Head of caudate nucleus (tissue), 42 donors: ENCODE measurements around the gene TECTA.
"Not testable (repeated sequence)": the region's sequence is repeated elsewhere in the genome, so short reads cannot be mapped to it uniquely, and the experiment has no call there.

Source experiments
- DNase-seq, 42 donors: peaks; one replicate each; pipeline versions ENCODE4 v3.0.0 to v3.0.0-alpha.2; 2020 to 2021; ENCODE audit warnings: mixed read lengths in 7 of 42
- intact Hi-C: fragments of 100-400 bp; cut with DNase I; formaldehyde crosslinking; loops from one replicate; pipeline ENCODE4 v1.15.0; 2022

TECTA gene

DNA sequence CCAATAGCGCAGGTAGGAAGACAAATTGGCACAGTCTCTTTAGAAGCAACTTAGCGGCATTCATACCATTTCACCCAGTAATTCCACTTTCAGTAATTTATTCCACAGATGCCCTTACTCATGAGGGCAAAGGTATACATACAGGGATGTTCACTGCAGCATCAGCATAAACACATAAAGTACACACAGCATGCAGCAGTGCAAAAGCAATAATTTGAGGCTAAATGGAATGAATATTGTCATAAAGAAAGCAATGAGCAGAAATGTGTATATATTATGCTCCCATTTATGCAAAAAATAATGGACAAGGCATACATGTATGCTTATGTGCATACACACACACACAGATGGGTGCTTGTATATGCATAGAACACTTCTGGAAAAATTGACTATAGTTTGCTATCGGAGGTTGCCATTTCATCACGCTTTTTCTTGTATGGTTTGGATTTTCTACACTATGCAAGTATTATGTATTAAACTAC, 50.2 kb downstream of the TECTA start:
- DNase-seq, result no peak
- intact Hi-C loops, result no loop called here

DNA sequence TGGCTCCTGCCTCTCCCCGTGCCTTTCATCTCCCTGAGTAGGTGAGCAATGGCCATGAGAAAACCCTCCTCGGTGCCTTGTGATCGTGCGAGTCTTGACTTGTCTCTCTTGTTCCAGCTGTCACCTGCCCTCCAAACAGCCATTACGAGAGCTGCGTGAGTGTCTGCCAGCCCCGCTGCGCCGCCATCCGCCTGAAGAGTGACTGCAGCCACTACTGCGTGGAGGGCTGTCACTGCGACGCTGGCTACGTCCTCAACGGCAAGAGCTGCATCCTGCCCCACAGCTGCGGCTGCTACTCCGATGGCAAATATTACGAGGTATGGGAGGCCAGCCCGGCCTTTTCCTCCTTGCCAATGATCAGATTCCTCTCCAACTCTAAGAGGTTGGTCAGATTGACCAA, 51.7 kb downstream of the TECTA start:
- DNase-seq, result no peak
- intact Hi-C loops, result no loop called here

DNA sequence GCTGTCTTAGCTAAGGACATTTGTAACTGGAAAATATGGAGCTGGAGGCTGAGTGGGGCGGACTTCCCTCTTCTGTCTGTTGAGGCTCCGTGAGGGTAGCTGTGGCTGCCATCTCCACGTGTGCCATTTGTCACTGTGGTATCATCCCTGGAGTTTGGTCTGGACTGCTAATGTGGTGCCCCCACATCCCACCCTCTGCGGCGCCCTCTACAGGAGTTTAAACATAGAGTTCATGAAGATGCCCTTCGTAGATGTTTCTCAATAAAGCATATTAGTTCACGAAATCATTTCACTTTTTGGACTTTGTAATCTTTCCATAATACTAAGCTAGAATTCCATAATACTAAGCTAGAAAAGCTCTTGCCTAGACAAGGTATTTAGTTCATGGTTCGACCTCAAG, 52.4 kb downstream of the TECTA start:
- intact Hi-C loops, result no loop called here
- DNase-seq, result no peak

DNA sequence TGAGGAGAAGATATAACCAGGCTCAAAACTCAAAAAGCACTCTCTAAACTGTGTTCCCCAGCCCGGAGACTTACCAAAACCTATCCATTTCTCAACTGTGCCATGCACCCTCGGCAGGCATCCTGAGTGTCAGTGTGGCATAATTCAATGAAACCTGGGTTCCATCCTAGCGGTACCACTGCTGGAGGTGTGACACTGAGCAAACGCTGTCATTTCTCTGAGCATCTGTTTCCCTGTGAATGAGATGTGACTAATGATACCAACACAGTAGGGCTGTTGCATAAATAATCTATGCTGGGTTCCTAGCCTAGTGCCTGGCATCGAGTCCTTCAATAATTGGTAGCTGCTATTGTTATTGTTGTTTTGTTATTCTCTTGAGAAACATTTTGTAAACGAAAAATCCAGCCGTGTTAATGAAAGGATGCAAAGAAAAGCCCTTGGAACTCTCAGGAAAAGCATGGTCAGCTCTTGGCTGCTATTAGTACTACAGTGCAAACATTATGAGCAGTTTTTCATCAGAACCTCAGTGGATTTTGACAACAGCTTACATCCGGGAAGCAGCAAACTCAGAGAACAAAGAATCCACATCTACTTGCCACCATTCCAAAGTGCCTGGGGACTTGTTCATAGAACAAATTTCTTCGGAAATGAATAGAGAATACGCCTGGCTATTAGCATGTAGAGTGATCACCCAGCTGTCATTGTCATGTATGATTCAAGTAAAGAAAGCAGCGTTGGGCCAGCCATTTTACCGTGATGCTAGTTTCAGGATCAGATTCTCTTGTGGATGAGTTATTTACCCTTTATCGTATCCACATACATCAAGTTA, 53.7 kb downstream of the TECTA start:
- DNase-seq, result no peak
- intact Hi-C loops, result no loop called here

DNA sequence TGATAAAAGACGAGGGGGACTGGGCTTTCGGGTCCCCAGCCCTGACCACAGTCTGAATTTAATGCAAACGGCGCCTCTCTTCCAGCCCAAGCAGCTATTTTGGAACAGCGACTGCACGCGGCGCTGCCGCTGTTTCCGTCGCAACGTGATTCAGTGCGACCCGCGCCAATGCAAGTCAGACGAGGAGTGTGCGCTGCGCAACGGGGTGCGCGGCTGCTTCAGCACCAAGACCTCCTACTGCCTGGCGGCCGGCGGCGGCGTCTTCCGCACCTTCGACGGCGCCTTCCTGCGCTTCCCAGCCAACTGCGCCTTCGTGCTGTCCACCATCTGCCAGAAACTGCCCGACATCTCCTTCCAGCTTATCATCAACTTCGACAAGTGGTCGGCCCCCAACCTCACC, 56.7 kb downstream of the TECTA start:
- intact Hi-C loops, result no loop called here
- DNase-seq, result no peak

DNA sequence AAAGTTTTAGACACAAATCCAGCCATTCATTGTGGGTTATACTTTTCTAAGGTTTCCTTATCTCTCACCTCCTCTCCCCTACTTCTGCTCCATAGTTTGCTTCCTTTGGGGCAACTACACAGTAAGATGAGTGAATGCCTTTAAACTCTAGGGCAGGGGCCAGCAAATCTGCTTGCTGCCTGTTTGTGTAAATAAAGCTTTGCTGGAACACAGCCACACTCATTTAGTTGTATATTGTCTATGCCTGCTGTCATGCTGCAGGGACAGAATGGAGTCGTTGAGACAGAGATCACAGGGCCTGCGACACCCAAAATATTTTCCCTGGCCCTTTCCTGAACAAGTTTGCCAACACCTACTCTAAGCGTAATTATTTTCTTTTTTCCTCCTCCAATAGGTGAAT, 58.7 kb downstream of the TECTA start:
- intact Hi-C loops, result no loop called here
- DNase-seq, result no peak

DNA sequence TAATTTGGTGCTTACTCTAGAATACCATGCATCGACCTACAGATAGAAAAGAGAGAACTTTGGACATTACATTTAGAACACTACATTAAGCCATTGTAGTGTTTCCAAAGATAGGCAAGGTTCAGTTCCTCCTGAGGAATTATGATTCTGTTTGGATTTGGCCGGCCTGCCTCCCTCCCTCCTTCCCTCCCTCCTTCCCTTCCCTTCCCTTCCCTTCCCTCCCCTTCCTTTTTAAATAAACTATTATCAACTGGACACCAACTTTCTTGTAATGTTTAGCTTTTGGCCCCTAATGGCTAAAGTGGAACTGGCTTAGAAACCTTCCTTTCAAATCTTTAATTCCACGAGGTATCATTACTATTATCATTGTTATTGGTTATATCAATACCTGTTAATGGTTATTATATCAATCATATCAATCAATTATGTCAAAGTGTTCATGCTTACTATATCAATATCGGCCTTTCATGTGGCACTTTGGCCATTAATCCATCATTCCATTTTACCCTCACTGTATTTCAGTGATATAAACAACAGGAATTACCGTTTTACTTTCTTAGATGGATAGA, 60.4 kb downstream of the TECTA start:
- intact Hi-C loops, result no loop called here
- no peak for DNase-seq

DNA sequence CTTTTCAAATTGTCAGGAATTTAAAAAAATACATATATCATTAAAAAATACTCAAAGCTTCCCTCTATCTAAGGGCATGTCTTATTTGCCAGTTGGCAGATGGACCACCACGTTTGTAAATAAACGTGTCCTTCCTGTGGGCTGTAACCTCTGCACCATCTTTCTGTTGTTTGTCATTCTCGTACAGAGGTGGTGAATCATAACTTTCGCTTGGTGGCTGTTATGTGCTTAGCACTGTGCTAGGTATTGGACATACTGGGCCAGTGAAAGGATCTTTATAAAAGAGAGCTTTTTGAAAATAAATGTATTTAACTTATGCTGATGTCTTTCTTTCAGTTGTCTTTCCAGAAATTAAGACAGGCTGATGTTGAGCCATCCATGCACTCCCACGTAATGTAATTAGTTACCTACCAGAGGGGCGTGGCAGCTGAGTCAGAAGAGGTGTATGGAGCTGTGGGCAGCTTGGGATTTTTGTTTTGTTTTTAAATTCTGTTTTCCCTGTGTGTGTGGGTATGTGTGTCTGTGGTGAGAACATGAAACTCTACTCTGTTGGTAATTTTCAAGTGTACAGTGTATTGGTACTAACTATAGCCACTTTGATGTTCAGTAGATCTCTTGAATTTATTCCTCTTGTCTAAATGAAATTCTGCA, 62.7 kb downstream of the TECTA start:
- peak in 1 of 42 donors; percentile 26 for DNase-seq

DNA sequence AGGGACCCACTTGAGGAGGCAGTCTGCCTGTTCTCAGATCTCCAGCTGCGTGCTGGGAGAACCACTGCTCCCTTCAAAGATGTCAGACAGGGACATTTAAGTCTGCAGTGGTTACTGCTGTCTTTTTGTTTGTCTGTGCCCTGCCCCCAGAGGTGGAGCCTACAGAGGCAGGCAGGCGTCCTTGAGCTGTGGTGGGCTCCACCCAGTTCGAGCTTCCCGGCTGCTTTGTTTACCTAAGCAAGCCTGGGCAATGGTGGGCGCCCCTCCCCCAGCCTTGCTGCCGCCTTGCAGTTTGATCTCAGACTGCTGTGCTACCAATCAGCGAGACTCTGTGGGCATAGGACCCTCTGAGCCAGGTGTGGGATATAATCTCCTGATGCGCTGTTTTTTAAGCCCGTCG, 76.6 kb downstream of the TECTA start:
- intact Hi-C loops, DNase-seq: not testable (repeated sequence)

More for the DNA sequence above, 62.7 kb downstream of the TECTA start:
- intact Hi-C loops, result no loop called here

DNA sequence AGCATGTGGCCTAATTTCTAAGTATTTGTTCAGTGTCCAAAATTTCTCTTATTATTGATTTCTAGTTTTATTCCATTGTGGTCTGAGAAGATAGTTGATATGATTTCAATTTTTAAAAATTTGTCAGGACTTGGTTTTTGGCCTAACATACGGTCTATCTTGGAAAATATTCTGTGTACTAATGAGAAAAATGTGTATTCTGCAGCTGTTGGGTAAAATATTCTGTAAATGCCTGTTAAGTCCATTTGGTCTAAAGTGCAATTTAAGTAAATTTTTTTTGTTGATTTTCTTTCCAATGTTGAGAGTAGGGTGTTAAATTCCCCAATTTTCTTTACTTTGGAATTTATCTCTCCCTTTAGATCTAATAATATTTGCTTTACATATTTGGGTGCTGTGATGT, 78.3 kb downstream of the TECTA start:
- intact Hi-C loops, result no loop called here
- DNase-seq, result no peak

DNA sequence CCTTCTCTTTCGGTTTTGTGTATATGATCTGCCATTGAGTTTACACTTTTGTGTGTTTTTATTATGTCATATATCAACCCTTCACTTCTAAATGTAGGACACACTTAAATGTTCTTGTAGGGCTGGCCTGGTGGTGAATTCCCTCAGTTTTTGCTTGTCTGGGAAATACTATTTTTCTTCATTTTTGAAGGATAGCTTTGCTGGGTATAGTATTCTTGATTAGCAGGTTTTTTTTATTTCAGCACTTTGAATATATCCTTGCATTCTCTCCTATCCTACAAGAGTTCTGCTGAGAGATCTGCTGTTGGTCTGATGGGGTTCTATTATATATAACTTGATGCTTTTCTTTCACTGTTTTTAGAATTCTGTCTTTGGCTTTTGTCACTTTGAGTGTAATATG, 79.1 kb downstream of the TECTA start:
- intact Hi-C loops, result no loop called here
- DNase-seq, result no peak

DNA sequence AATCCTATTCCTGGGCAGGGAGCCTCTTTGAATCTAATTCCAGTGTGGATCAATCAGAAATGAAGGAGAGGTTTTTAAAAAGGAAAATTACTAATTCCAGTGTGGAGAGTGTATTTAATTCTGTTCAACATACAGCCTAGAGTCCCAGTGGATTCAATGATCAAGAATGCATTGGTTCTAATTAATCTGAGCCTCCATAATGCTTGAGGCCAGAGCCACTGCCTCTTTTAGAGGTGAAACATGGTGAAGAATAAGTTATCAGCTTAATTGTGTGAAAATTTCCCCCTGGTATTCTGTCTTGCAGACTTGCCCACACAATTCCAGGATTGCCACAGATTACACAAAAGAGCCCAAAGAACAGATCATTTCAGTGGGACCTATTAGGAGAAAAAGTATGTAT, 87.7 kb downstream of the TECTA start:
- DNase-seq, result no peak
- intact Hi-C loops, result no loop called here

DNA sequence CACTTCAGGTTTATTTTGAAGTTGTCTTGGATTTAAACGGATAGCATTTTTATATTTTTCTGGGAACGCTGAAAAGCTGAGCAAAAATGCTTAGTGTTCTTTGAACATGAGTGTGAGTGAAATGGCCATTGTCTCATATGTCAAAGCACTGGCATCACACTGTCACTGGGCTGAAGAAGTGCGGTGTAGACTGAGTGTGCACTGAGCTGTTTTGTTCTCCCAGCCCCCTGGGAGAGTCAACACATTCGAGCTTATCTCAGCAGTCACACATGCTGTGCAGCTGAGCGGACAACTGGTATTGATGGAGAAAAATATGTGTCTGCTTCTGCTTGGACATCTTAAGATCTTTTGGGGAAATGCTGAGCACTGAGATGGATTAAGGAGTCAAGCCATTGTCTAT, 90.8 kb downstream of the TECTA start:
- peak in 1 of 42 donors; percentile 3 for DNase-seq

DNA sequence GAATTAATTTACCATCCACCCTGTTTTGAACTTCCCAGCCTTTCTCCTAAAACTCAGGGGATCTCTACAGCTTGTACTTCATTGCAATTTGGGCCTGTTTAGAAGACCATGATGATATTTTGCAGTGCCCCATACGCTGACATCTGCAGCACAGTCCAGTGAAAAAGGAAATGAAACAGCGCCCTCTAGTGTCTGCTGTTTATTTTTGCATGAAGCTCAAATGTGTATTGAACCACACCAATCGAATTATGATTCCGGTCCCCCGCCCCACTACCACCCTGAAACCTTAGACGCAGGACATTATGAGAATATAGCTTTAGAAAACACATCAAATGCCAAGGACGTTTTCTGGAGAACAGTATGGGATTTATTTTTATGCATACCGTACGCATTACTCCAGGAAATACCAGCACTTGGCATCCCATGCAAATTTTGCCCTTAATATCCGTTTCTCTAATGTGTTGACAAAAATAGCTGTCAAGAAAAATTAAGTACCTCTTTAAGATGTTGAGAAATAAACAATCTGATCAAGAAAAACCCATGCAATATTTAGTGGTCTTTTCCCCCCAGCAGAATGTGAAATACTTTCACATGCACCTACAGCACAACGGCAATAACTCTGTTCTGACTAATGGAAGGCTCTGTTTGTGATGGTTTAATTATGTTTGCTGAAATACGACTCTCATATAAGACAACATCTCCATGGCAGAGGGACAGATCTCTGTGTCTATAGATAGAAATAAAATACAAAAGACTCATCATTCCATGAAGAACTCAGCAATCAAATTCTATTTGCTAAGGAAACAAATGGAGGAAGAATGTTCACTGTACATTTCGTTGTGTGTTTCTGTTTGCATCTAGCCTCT, 93.9 kb downstream of the TECTA start:
- peak in 36 of 42 donors; percentile 5 to 87 (median 60) for DNase-seq
- intact Hi-C loops, result no loop called here

More for the DNA sequence above, 90.8 kb downstream of the TECTA start:
- intact Hi-C loops, result no loop called here

DNA sequence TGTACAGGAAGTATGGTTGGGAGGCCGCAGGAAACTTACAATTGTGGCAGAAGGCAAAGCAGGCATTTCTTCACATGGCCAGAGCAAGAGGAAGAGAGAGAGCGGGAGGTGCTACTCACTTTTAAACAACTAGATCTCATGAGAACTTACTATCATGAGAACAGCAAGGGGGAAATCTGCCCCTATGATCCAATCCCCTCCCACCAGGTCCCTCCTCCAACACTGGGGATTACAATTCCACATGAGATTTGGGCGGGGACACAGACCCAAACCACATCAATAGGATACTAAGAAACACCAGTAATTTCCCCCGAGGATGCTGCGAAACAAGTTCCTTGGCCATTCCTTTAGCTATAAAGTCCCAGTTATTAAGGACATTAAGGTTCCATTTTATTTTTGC, 97.4 kb downstream of the TECTA start:
- intact Hi-C loops, result no loop called here
- no peak for DNase-seq

DNA sequence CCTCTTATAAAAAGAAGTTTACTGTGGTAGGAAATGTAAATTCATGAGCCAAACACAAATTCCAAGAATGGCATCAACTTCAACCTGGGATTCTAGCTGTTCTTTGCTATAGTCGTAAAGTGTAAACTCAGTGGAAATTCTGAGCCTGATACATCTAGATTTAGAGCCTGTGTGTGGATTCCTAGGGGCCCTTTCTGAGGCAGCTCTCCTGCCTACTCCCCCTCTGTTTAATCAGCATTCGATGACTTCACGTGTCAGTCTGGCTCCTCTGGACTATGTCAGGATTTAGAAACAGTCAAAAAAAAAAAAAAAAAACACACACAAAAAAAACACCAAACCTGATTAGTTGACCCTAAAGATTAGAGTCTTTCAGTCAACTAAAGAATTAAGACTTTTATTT, 98.5 kb downstream of the TECTA start:
- intact Hi-C loops, result no loop called here
- DNase-seq, result no peak

DNA sequence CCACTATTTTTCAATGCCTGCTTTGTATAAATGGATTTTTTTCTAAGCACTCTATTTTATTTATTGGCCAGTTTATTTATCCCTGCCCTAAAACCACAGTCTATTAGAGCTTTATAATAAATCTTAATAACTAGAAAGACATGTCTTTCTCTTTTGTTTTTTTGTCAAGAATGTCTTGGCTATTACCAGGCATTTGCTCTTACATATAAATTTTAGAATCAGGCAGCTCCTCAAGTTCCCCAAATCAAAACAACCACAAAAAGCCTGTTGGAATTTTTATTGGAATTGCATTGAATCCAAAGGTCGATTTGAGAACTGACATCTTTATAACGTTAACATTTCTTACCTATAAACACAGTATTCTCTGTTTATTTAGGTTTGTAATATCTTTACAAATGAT, 105.8 kb downstream of the TECTA start:
- no peak for DNase-seq
- intact Hi-C loops, result no loop called here

DNA sequence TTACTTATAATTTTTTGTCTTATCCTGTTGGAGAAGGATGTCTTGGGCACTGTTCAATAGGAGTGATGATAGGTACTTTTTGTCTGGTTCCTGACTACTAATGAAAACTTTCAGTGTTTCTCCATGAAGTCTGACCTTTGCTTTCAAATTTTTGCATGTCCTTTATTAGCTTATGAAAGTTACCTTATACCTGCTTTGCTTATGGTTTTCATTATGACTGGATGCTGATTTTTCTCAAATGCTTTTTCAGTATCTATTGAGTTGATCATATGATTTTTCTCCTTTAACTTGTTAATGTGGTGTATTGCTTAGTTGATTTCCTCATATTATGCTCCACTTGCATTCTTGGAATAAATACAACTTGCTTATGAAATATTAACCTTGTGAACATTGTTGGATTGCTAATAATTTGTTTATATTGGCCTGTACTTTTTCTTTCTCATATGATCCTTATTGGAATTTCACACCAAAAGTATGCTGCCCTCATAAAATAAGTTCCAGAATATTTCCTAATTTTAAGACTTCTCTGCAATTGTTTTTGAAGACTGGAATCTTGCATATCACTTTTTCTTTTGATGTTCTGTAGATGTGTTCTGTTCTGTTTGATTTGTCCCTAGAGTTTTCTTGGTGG, 106.6 kb downstream of the TECTA start:
- intact Hi-C loops, result no loop called here
- DNase-seq, result no peak

DNA sequence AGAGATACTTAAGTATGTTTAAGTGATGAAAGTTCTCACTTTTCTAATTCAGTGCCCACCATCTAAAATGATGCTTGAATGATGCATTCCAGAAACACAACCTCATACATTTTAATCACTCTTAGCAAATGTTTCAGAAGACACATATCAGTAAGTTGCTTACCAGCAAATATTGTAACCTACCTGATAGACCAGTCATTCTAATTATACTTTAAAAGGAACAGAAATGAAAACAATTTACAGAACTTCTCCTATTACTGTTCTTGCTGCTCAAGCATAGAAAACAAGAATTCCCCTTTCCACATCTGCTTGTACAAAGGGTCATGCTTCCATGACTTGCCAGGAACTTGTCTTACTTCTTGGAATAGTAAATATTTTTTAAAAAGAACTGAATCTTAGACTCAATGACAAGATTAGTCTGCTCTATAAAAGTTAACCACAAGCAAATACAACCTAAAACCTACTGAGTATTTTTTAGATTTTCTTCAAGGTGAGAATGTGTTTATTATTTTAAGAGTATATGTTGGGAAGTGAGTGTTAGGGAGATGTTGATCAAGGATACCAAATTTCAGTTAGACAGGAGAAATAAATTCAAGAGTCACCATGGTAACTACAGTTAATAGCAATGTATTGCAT, 109.5 kb downstream of the TECTA start:
- no peak for DNase-seq
- intact Hi-C loops, result no loop called here
